Liver (tissue), 9 donors: Measurements from ENCODE around the gene THEMIS. TPM values are rescaled to one million over a fixed set of nuclear protein-coding genes. Genes with fewer than 3 reads are reported as not detected.

Experiments used
- DNase-seq: peaks from one replicate; pipeline ENCODE4 v3.0.0-alpha.2; 2017; ENCODE audit warnings: low spot score
- H3K27ac ChIP-seq, 2 donors: one replicate each; pipeline ENCODE4 v1.7.0; 2013; ENCODE audit warnings: inconsistent platforms in 2 of 2, low read length in 2 of 2, control low read depth in 1 of 2, low read depth in 1 of 2, mild to moderate bottlenecking in 1 of 2
- H3K27me3 ChIP-seq, 4 donors: one replicate each; pipeline versions ENCODE4 v1.6.1 to v1.7.0; 2013; ENCODE audit warnings: low read length in 3 of 4, inconsistent platforms in 1 of 4, mild to moderate bottlenecking in 1 of 4, moderate library complexity in 1 of 4; ENCODE audit not compliant: control insufficient read depth in 4 of 4, insufficient read depth in 4 of 4
- H3K36me3 ChIP-seq, 4 donors: one replicate each; pipeline versions ENCODE4 v1.6.1 to v1.7.0; 2013; ENCODE audit warnings: low read length in 3 of 4, mild to moderate bottlenecking in 3 of 4, low read depth in 1 of 4, moderate library complexity in 1 of 4; ENCODE audit not compliant: control insufficient read depth in 4 of 4, insufficient read depth in 3 of 4
- H3K4me1 ChIP-seq, 4 donors: one replicate each; pipeline versions ENCODE4 v1.6.1 to v1.7.0; 2013; ENCODE audit warnings: low read length in 3 of 4, mild to moderate bottlenecking in 3 of 4, moderate library complexity in 1 of 4; ENCODE audit not compliant: control insufficient read depth in 4 of 4, insufficient read depth in 4 of 4
- H3K4me3 ChIP-seq, 3 donors: one replicate each; pipeline versions ENCODE4 v1.6.1 to v1.7.0; 2013; ENCODE audit warnings: low read length in 3 of 3, control low read depth in 1 of 3, low read depth in 1 of 3, mild to moderate bottlenecking in 1 of 3
- H3K9ac ChIP-seq, 2 donors: one replicate each; pipeline ENCODE4 v1.7.0; 2013; ENCODE audit warnings: low read length in 2 of 2, mild to moderate bottlenecking in 2 of 2, moderate library complexity in 2 of 2, control low read depth in 1 of 2, low read depth in 1 of 2
- H3K9me3 ChIP-seq, 4 donors: one replicate each; pipeline versions ENCODE4 v1.6.1 to v1.7.0; 2013; ENCODE audit warnings: low read length in 3 of 4; ENCODE audit not compliant: control insufficient read depth in 4 of 4
- EGR1 ChIP-seq, 2 donors: IDR thresholded peaks; 2 replicates each; pipeline ENCODE4 v1.6.1; 2016 to 2018; ENCODE audit warnings: antibody characterized with exemption in 2 of 2, low read depth in 2 of 2
- FOXA1 ChIP-seq: IDR thresholded peaks from 2 replicates; pipeline ENCODE4 v1.6.1; 2016; ENCODE audit warnings: antibody characterized with exemption
- FOXA2 ChIP-seq: IDR thresholded peaks from 2 replicates; pipeline ENCODE4 v1.6.1; 2016; ENCODE audit warnings: antibody characterized with exemption
- GABPA ChIP-seq, 2 donors: IDR thresholded peaks in 1 of 2; conservative IDR thresholded peaks in 1 of 2; 2 replicates each; pipeline ENCODE4 v1.6.1; 2016; ENCODE audit warnings: antibody characterized with exemption in 2 of 2, mild to moderate bottlenecking in 1 of 2, moderate library complexity in 1 of 2
- HNF4A ChIP-seq, 2 donors: conservative IDR thresholded peaks; 2 replicates each; pipeline ENCODE4 v1.6.1; 2016; ENCODE audit warnings: antibody characterized with exemption in 2 of 2, mild to moderate bottlenecking in 2 of 2
- HNF4G ChIP-seq: IDR thresholded peaks from 2 replicates; pipeline ENCODE4 v1.6.1; 2016; ENCODE audit warnings: antibody characterized with exemption
- JUND ChIP-seq, 2 donors: IDR thresholded peaks; 2 replicates each; pipeline ENCODE4 v1.6.1; 2016; ENCODE audit warnings: antibody characterized with exemption in 2 of 2
- NR2F2 ChIP-seq: IDR thresholded peaks from 2 replicates; pipeline ENCODE4 v1.6.1; 2016; ENCODE audit warnings: antibody characterized with exemption
- RAD21 ChIP-seq, 2 donors: IDR thresholded peaks; 2 replicates each; pipeline ENCODE4 v1.6.1; 2016; ENCODE audit warnings: antibody characterized with exemption in 2 of 2, mild to moderate bottlenecking in 2 of 2
- RXRA ChIP-seq, 2 donors: IDR thresholded peaks; 2 replicates each; pipeline ENCODE4 v1.6.1; 2017 to 2018; ENCODE audit warnings: antibody characterized with exemption in 2 of 2, mild to moderate bottlenecking in 1 of 2
- SP1 ChIP-seq: IDR thresholded peaks from 2 replicates; pipeline ENCODE4 v1.6.1; 2018; ENCODE audit warnings: antibody characterized with exemption, mild to moderate bottlenecking
- TAF1 ChIP-seq: conservative IDR thresholded peaks from 2 replicates; pipeline ENCODE4 v1.6.1; 2016; ENCODE audit warnings: antibody characterized with exemption, mild to moderate bottlenecking
- YY1 ChIP-seq: IDR thresholded peaks from 2 replicates; pipeline ENCODE4 v1.6.1; 2016; ENCODE audit warnings: antibody characterized with exemption, mild to moderate bottlenecking
- polyA plus RNA-seq, 2 donors: library from polyadenylated mRNA; stranded (reverse) in 1 of 2; unstranded in 1 of 2; fragments of 200-250 nt in 1 of 2; fragments of >200 nt in 1 of 2; fragmentation: Nextera tagmentation in 1 of 2; extraction: Ambion mirVana in 1 of 2; gene quantifications; one replicate each; pipeline versions ENCODE4 v1.2.1 to v1.2.3, GENCODE V29; 2013 to 2015
- total RNA-seq, 2 donors: library from RNA; depleted of rRNA; stranded (reverse); fragments of >200 nt; gene quantifications; one replicate each; pipeline ENCODE4 v1.2.3, GENCODE V29; 2014
- TF ChIP-seq, protein P1 (sequence below): IDR thresholded peaks from 2 replicates; pipeline ENCODE4 v1.6.1; 2016; ENCODE audit warnings: antibody characterized with exemption
- TF ChIP-seq, protein P2 (sequence below): IDR thresholded peaks from 2 replicates; pipeline ENCODE4 v1.6.1; 2016; ENCODE audit warnings: antibody characterized with exemption, mild to moderate bottlenecking
- TF ChIP-seq, protein P3 (sequence below): fragments of 150-350 bp; IDR thresholded peaks from 2 replicates; pipeline ENCODE4 v1.5.1; 2017; ENCODE audit warnings: improper control_type of control experiment, low read depth, low read length; ENCODE audit not compliant: missing input control
- TF ChIP-seq, protein P4 (sequence below): IDR thresholded peaks from 2 replicates; pipeline ENCODE4 v1.6.1; 2016; ENCODE audit warnings: antibody characterized with exemption
- TF ChIP-seq, protein P5 (sequence below): IDR thresholded peaks from 2 replicates; pipeline ENCODE4 v1.6.1; 2016; ENCODE audit warnings: antibody characterized with exemption
- donor health status: healthy.
- donor health status: healthy.
- donor health status: healthy.
- donor health status: healthy.
- donor health status: healthy.

The THEMIS gene
- total and polyA plus RNA-seq, 4 donors: 0.05 to 0.59 (median 0.21) TPM

DNA sequence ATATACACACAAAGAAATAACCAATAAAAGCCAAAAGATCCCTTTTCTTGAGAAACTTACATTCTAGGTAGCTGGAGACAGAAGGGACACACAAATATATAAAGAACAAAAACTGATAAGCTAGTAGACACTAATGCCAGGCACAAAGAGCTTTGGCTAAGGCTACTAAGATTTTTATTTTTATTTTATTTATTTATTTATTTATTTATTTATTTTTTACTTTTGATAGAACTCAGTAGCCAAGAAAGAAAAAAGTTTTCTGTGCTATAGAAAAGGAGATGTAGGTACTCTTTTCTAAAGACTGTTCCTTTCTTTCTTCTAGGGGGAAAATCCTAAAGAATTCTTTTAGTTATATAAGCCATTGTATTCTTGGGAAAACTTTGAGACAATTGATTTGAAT is 34.1 kb downstream of the THEMIS start:
- no peak overlapping the region for H3K4me3 ChIP-seq
- no peak for DNase-seq
- no peak for TF ChIP-seq EGR1 (IDR thresholded peaks at IDR 0.05; ENCODE audit: low read depth in 2 of 2)
- TF ChIP-seq RAD21 (IDR thresholded peaks at IDR 0.05): no peak
- TF ChIP-seq, protein P1, sequence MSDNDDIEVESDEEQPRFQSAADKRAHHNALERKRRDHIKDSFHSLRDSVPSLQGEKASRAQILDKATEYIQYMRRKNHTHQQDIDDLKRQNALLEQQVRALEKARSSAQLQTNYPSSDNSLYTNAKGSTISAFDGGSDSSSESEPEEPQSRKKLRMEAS: no peak
- no peak for TF ChIP-seq NR2F2
- no peak for TF ChIP-seq FOXA1
- TF ChIP-seq, protein P2, sequence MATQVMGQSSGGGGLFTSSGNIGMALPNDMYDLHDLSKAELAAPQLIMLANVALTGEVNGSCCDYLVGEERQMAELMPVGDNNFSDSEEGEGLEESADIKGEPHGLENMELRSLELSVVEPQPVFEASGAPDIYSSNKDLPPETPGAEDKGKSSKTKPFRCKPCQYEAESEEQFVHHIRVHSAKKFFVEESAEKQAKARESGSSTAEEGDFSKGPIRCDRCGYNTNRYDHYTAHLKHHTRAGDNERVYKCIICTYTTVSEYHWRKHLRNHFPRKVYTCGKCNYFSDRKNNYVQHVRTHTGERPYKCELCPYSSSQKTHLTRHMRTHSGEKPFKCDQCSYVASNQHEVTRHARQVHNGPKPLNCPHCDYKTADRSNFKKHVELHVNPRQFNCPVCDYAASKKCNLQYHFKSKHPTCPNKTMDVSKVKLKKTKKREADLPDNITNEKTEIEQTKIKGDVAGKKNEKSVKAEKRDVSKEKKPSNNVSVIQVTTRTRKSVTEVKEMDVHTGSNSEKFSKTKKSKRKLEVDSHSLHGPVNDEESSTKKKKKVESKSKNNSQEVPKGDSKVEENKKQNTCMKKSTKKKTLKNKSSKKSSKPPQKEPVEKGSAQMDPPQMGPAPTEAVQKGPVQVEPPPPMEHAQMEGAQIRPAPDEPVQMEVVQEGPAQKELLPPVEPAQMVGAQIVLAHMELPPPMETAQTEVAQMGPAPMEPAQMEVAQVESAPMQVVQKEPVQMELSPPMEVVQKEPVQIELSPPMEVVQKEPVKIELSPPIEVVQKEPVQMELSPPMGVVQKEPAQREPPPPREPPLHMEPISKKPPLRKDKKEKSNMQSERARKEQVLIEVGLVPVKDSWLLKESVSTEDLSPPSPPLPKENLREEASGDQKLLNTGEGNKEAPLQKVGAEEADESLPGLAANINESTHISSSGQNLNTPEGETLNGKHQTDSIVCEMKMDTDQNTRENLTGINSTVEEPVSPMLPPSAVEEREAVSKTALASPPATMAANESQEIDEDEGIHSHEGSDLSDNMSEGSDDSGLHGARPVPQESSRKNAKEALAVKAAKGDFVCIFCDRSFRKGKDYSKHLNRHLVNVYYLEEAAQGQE: no peak
- no peak for TF ChIP-seq FOXA2
- TF ChIP-seq, protein P3, sequence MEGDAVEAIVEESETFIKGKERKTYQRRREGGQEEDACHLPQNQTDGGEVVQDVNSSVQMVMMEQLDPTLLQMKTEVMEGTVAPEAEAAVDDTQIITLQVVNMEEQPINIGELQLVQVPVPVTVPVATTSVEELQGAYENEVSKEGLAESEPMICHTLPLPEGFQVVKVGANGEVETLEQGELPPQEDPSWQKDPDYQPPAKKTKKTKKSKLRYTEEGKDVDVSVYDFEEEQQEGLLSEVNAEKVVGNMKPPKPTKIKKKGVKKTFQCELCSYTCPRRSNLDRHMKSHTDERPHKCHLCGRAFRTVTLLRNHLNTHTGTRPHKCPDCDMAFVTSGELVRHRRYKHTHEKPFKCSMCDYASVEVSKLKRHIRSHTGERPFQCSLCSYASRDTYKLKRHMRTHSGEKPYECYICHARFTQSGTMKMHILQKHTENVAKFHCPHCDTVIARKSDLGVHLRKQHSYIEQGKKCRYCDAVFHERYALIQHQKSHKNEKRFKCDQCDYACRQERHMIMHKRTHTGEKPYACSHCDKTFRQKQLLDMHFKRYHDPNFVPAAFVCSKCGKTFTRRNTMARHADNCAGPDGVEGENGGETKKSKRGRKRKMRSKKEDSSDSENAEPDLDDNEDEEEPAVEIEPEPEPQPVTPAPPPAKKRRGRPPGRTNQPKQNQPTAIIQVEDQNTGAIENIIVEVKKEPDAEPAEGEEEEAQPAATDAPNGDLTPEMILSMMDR: no peak

DNA sequence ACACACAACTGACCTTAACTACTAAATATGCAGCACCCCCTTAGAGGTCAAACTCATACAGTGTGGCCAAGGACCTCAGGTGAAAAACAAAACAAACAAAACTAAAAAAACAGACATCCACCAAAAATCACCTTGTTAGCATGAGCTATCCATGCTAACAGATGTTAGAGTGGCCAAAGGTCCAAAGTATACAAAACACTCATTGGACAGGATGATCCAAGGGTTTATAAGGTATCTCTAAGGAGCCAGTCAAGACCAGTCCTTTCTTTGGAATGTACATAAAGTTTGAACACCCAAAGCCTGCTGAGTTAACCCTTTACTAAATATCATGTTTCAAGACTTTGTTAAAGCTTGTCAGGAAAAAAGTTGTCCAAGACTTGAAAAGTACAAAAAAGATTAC is 35.8 kb downstream of the THEMIS start:
- H3K4me3 ChIP-seq: no peak overlapping the region
- DNase-seq: no peak
- H3K27ac ChIP-seq: no peak overlapping the region
- H3K36me3 ChIP-seq: no peaks in the 10 kb centered on the region
- no peak overlapping the region for H3K9ac ChIP-seq
- no peaks in the 10 kb centered on the region for H3K4me1 ChIP-seq
- H3K9me3 ChIP-seq: no peaks in the 10 kb centered on the region
- H3K27me3 ChIP-seq: no peaks in the 10 kb centered on the region
- TF ChIP-seq RXRA (IDR thresholded peaks at IDR 0.05): no peak
- TF ChIP-seq, protein P4, sequence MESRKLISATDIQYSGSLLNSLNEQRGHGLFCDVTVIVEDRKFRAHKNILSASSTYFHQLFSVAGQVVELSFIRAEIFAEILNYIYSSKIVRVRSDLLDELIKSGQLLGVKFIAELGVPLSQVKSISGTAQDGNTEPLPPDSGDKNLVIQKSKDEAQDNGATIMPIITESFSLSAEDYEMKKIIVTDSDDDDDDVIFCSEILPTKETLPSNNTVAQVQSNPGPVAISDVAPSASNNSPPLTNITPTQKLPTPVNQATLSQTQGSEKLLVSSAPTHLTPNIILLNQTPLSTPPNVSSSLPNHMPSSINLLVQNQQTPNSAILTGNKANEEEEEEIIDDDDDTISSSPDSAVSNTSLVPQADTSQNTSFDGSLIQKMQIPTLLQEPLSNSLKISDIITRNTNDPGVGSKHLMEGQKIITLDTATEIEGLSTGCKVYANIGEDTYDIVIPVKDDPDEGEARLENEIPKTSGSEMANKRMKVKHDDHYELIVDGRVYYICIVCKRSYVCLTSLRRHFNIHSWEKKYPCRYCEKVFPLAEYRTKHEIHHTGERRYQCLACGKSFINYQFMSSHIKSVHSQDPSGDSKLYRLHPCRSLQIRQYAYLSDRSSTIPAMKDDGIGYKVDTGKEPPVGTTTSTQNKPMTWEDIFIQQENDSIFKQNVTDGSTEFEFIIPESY: no peak
- no peak for TF ChIP-seq HNF4A (conservative IDR thresholded peaks at IDR 0.05)
- no peak for TF ChIP-seq FOXA2
- TF ChIP-seq, protein P2: no peak
- TF ChIP-seq SP1: no peak
- TF ChIP-seq TAF1: no peak
- TF ChIP-seq JUND (IDR thresholded peaks at IDR 0.05): no peak
- TF ChIP-seq YY1: no peak
- no peak for TF ChIP-seq EGR1 (IDR thresholded peaks at IDR 0.05; ENCODE audit: low read depth in 2 of 2)
- TF ChIP-seq, protein P3: no peak
- no peak for TF ChIP-seq NR2F2
- TF ChIP-seq GABPA (IDR thresholded peaks at IDR 0.05 in 1 of 2, conservative IDR thresholded peaks at IDR 0.05 in 1 of 2): no peak
- TF ChIP-seq FOXA1: no peak
- TF ChIP-seq, protein P1: no peak
- TF ChIP-seq HNF4G: no peak
- TF ChIP-seq, protein P5, sequence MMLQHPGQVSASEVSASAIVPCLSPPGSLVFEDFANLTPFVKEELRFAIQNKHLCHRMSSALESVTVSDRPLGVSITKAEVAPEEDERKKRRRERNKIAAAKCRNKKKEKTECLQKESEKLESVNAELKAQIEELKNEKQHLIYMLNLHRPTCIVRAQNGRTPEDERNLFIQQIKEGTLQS: no peak
- TF ChIP-seq RAD21 (IDR thresholded peaks at IDR 0.05): no peak

More for the DNA sequence above, 34.1 kb downstream of the THEMIS start:
- Histone ChIP-seq H3K9me3 (no peaks in the 10 kb centered on the region), H3K27me3 (no peaks in the 10 kb centered on the region), H3K36me3 (no peaks in the 10 kb centered on the region), H3K9ac (no peak overlapping the region), H3K4me1 (no peaks in the 10 kb centered on the region), H3K27ac (no peak overlapping the region)
